GM18861 (cell line): ENCODE measurements around the gene STAG3.
"Not testable (repeated sequence)": the region's sequence is repeated elsewhere in the genome, so short reads cannot be mapped to it uniquely, and the experiment has no call there.

ENCODE experiments used
- ATAC-seq: cut with Tn5 transposase; IDR thresholded peaks from one replicate; pipeline ENCODE4 v1.9.1; 2021; ENCODE audit not compliant: unreplicated experiment

The STAG3 gene, protein sequence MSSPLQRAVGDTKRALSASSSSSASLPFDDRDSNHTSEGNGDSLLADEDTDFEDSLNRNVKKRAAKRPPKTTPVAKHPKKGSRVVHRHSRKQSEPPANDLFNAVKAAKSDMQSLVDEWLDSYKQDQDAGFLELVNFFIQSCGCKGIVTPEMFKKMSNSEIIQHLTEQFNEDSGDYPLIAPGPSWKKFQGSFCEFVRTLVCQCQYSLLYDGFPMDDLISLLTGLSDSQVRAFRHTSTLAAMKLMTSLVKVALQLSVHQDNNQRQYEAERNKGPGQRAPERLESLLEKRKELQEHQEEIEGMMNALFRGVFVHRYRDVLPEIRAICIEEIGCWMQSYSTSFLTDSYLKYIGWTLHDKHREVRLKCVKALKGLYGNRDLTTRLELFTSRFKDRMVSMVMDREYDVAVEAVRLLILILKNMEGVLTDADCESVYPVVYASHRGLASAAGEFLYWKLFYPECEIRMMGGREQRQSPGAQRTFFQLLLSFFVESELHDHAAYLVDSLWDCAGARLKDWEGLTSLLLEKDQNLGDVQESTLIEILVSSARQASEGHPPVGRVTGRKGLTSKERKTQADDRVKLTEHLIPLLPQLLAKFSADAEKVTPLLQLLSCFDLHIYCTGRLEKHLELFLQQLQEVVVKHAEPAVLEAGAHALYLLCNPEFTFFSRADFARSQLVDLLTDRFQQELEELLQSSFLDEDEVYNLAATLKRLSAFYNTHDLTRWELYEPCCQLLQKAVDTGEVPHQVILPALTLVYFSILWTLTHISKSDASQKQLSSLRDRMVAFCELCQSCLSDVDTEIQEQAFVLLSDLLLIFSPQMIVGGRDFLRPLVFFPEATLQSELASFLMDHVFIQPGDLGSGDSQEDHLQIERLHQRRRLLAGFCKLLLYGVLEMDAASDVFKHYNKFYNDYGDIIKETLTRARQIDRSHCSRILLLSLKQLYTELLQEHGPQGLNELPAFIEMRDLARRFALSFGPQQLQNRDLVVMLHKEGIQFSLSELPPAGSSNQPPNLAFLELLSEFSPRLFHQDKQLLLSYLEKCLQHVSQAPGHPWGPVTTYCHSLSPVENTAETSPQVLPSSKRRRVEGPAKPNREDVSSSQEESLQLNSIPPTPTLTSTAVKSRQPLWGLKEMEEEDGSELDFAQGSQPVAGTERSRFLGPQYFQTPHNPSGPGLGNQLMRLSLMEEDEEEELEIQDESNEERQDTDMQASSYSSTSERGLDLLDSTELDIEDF

DNA sequence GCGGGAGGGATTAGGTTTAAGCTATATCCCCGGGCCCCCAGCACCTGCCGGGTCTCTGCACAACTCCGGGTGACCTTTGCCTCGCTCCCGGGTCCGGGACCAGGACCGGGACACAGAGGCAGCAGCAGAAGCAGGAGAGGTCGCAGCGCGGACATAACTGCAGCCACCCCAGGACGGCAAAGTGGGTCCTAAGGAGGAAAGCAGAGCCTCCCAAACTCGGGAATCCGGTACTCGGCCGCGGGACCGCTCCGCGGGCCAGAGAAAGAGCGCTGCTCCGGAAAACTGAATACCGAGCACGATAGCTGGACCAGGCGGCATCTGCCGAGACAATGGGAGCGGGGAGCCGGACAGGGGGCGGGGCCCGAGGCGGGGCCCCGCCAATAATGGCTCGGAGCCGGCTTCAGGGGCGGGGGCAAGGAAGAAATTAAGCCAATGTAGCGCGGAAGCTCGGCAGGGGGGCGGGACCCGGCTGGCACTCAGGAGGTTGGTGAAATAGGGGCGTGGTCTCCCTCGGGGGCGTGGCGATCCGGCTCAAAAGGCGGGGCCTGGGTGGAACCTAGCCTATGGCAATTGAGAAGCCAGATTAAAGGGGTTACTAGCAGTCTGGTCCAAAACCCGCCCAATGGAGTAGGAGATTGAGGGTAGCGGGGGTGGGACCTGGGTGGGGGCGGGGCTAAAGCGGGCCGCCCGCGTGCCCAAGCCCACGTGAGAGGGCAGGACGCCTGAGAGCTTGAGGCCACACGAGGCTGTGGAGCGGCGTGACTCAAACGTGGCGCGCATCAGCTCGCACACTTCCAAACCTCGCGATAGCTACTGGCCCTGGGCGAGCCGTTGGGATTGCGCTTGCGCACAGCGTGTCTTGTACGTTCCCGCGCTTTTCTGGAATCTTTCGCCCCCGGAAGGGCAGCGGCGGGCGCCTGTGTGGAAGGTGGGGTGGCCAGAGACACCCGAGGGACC is at the start of gene STAG3, which contains the start of gene GPC2:
Gene STAG3 (plus strand): TSS at position 874 of the 957 bp plus-strand sequence. CDS start 2,639 bp downstream, outside the sequence.
Gene GPC2 (minus strand): TSS at position 337 of the 957 bp plus-strand sequence. CDS start 182 bp downstream, at position 155.
- peak; percentile 71 for ATAC-seq

- no peak for ATAC-seq
Measured at GRCh38 chr7:100128637-100128963, 49.1 kb upstream of the STAG3 start.

DNA sequence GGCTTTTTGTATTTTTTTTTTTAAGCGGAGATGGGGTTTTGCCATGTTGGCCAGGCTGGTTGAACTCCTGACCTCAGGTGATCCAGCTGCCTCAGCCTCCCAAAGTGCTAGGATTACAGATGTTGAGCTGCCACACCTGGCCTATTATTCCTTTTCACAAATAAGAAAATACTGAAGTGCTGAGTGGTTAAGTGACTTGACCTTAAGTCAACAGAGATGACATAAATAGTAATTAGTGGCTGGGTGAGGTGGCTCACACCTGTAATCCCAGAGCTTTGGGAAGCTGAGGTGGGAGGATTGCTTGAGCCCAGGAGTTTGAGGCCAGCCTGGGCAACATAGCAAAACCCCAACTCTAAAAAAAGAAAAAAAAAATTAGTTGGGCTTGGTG is 47.5 kb upstream of the STAG3 start:
- ATAC-seq, result not testable (repeated sequence)

GRCh38 chr7:100130608-100131453 is 46.9 kb upstream of the STAG3 start:
- ATAC-seq, result no peak

DNA sequence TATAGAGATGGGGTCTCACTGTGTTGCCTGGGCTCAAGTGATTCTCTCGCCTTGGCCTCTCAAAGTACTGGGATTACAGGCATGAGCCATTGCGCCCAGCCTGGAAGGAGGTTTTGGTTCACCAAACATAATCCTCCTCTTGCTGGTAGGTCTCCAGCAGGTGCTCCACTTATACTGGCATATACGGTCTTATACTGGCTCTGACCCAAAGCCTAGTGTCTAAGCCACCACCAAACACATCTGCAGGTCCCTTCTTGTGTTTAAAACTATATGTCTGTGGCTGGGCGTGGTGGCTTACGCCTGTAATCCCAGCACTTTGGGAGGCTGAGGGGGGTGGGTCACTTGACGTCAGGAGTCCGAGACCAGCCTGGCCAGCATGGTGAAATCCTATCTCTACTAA is 45.6 kb upstream of the STAG3 start:
- ATAC-seq, result no peak

DNA sequence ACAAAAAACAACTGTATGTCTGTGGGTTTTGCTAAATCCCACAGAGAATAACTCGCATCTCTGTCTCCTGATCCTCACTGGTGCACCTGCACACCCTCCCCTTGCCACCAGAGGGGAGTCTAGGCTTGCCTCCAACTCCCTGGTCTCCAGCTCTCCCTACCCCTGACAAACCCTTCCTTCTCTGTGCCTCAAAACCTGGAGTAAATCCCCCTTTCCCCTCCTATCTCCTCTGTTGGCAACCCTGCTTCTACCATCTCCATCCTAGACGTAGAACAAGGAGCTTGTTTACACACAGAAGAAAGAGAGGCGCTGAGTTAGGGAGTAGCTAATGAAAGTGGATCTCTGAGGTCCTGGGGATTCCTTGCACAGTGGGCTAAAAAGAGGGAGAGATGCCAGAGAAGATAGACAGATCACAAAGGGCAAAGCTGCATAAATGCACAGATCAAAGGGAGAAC is 45.0 kb upstream of the STAG3 start:
- ATAC-seq, result peak; percentile 51

DNA sequence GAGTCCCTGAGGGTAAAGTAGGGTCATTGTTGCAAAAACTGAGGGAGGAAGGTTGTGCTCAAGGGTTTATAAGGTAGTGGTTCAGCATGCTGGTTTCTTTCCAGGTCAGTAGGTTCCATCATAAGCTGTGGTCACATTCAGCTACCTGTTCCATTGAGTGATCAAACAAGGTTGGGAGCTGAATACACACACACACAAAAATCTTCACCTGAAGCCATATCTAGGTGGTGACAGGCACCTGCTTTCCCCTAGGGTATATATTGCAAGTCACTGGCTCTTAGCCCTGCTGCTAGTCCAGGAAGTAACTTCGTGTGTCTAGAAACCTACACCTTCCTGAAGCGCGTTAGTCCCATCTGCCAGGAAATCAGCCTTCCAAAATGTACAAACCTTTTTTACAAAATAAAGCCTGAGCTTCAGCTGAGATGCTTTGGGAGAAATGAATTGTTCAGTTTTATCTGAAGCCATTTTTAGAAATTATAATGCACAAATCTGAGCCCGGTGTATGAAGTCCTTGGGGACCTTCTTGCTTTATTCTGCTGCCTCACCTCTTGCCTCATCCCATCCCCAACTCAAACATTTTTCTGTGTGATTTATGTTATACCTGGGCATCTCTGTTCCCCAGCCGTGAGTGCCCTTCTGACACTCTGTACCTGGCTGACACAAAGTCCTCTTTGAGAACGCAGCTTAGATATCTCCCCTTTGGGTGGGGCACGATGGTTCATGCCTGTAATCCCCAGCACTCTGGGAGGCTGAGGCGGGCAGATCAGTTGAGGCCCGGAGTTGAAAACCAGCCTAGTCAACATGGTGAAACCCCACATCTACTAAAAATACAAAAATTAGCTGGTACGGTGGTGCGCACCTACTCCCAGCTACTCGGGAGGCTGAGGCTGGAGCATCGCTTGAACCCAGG is 39.6 kb upstream of the STAG3 start:
- no peak for ATAC-seq

DNA sequence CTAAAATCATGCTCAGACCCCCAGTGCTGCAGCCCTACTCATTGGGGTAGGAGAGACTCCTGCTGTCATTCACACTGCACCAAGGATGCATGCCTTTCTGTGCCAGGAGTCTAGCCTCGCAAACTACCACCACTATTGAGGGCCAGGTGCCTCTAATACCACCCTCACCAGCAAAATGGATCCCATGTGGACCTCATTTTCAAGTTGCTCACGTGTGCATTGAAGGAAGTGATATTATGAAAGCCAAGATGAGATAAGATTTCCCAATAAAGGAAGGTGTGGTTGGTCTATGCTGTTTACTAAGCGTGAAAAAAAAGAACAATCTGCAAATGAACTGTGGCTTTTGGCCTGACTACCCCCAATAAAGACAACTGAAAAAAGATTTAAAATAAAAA is 36.2 kb upstream of the STAG3 start:
- no peak for ATAC-seq

DNA sequence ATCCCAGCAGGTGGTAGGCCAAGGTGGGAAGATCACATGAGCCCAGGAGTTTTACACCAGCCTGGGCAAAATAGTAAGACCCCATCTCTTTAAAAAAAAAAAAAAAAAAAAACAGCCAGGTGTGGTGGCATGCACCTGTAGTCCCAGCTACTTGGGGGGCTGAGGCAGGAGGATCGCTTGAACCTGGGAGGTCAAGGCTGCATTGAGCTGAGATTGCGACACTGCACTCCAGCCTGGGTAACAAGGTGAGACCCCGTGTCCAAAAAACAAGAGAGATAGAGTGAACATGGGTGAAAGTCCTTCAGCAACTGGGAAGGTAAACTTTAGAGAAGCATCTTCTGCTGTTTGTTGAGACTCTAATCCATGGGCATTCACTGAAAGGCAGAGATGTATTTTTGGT is 35.3 kb upstream of the STAG3 start:
- ATAC-seq, result no peak

GRCh38 chr7:100146350-100146749 is 31.4 kb upstream of the STAG3 start:
- ATAC-seq, result not testable (repeated sequence)

- ATAC-seq, result no peak
Measured at GRCh38 chr7:100147278-100147677, 30.4 kb upstream of the STAG3 start.

- ATAC-seq, result no peak
Measured at GRCh38 chr7:100148225-100148558, 29.5 kb upstream of the STAG3 start.

DNA sequence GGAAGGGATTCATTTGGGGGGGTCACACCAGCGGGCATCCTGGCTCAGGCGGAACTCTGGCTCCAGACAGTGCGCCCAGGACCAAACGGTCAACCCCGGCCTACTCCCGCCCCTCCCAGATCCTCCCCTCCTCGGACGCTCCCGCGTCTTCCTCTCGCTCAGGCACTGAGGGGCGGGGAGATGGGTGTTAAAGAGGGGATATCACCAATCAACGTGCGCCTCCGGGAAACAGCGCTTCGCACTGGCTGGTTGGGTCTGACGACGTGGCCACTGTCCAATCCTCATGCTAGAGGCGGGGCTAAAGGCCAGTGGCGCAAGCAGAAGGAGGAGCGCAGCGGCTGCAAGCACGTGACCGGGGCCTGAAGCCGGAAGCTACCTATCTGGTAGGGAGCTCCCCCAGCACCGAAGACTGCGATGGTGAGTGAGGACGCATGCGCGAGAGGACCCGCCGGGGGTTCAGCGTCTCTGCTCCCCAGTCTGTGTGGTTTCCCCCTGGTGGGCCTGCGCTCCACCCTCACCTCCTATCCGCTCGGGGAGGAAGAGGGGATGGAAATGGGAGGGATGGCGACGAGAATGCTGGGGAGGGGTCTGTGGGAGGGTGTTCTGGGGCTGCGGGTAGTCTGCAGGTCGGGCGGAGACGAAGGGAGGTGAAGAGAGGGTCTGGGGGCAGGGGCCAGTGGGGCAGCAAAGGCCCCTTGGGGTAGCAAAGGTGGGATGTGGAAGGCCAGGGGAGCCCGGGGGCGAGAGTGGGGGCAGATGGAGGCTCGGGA is 29.0 kb upstream of the STAG3 start, which contains the start of gene LAMTOR4:
Gene LAMTOR4 (plus strand): TSS at position 360 of the 770 bp plus-strand sequence. CDS start 55 bp downstream, at position 415.
- peak; percentile 98 for ATAC-seq

GRCh38 chr7:100152404-100152803 is 25.3 kb upstream of the STAG3 start:
- ATAC-seq, result no peak

GRCh38 chr7:100152937-100153666 is 24.6 kb upstream of the STAG3 start:
- ATAC-seq, result no peak

DNA sequence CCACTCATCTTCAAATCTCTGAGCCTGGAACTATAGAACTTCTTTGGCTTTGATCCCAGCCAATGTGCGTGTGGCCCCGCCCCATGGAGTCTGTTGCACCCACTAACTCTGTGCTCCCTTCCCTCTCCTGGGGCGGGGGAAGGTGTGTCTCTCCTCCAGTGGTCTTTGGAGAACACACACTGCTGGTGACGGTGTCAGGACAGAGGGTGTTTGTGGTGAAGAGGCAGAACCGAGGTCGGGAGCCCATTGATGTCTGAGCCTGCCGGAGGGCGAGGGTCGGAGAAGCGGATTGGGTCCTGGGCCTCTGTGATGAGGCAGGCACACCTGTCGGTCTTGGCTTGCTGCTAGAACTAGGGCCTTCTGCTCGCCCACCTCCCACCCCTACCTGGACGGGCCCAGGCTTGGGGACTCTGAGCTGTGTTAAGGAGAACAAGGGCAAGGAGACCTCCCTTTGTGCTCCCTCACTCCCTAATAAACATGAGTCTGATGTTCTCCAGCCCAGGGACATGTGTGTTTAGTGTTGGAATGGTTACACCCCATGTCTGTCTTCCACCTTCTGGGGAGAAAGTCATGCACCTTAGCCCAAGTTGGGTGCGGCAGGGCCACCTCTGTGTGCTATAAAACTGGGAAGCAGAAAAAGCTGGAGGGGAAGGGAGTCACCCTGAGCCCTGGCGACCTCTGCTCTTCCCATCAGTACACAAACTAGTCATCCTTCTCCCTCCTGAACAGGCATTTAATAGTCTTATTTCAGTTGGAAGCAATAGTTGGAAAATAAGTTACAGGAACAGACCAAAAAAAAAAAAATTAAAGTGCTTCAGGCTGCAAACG is 23.8 kb upstream of the STAG3 start:
- no peak for ATAC-seq
